Lower leg skin (tissue), 3 donors: Measurements from ENCODE around the gene ELOVL5.

ENCODE experiments used
- POLR2A ChIP-seq, 2 donors: fragments of 450-650 bp; IDR thresholded peaks; one replicate each; pipeline ENCODE4 v1.6.1; 2016 to 2017; ENCODE audit warnings: antibody characterized with exemption in 2 of 2, mild to moderate bottlenecking in 1 of 2, moderate library complexity in 1 of 2
- TF ChIP-seq, protein P1 (sequence below), 3 donors: fragments of 450-650 bp; IDR thresholded peaks; one replicate each; pipeline ENCODE4 v1.5.1; 2016; ENCODE audit warnings: antibody characterized with exemption in 3 of 3, mild to moderate bottlenecking in 3 of 3, moderate library complexity in 2 of 3

DNA sequence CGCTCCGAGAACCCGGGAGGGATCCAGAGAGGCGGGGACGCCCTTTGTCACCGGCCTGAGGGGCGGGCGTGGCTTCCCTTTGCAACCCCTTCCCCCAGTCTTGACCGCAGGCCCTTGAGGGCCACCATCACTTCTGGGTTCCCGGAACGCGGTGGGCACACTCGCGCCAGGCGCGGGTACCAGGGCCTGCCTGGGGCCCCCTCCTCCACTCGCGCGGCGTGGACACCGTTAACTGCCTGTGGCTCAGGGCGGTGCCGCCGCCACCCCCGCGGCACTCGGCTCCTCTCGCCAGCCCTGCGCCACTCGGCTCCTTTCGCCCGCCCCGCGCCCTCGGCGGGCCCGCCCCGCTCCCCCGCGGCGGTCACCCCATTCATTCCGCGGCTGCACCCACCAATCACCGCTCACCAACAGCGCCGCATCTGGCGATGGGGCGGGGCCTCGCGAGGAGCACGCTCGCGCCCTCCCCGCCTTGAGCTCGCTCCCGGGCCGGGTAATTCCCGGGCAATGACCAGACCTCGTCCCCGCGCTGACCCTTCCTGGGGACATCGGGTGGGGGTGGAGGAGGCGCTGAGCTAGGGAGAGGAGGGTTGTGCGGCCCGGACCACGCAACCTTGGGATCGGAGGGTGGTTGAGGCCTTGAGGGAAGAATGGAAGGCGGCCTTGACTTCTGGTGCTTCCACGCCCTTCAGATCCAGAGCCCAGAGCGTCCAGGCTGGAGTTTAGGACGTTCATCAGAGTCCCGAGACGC, 10.5 kb upstream of the ELOVL5 start:
- TF ChIP-seq, protein P1, sequence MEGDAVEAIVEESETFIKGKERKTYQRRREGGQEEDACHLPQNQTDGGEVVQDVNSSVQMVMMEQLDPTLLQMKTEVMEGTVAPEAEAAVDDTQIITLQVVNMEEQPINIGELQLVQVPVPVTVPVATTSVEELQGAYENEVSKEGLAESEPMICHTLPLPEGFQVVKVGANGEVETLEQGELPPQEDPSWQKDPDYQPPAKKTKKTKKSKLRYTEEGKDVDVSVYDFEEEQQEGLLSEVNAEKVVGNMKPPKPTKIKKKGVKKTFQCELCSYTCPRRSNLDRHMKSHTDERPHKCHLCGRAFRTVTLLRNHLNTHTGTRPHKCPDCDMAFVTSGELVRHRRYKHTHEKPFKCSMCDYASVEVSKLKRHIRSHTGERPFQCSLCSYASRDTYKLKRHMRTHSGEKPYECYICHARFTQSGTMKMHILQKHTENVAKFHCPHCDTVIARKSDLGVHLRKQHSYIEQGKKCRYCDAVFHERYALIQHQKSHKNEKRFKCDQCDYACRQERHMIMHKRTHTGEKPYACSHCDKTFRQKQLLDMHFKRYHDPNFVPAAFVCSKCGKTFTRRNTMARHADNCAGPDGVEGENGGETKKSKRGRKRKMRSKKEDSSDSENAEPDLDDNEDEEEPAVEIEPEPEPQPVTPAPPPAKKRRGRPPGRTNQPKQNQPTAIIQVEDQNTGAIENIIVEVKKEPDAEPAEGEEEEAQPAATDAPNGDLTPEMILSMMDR (IDR thresholded peaks at IDR 0.05) = peak in 1 of 3 donors; percentile 86
- TF ChIP-seq POLR2A (IDR thresholded peaks at IDR 0.05) = no peak
